ENCODE measurements around the gene CDKN2A.

The CDKN2A gene

GRCh38 chr9:22008717-22009505, 14.7 kb upstream of the CDKN2A start, which contains the start of gene CDKN2B:
Gene CDKN2B, minus strand, starts transcription at chr9:22009305. Its CDS starts 352 bp downstream, at chr9:22008953.
- 0% methylated on average over 86 of the region's 86 CpGs for WGBS, 2 experiments
- peaks cover 72% of the 10 kb centered on the region for H3K27me3 ChIP-seq (ENCODE audit: control insufficient read depth, insufficient read depth, low read length, poor library complexity, severe bottlenecking)
- H3K27ac ChIP-seq (ENCODE audit: insufficient read depth, low read depth, low read length, poor library complexity, severe bottlenecking): no peak within 1 kb of the TSS
- H3K9me3 ChIP-seq (ENCODE audit: control insufficient read depth, low read length): no peaks in the 10 kb centered on the region
- H3K4me3 ChIP-seq (ENCODE audit: insufficient read depth, low read depth, low read length): peak within 1 kb of the TSS; percentile 46
- peaks cover 3% of the 10 kb centered on the region for H3K4me1 ChIP-seq (ENCODE audit: control insufficient read depth, insufficient read depth, low read length)
- H3K36me3 ChIP-seq (ENCODE audit: control insufficient read depth, insufficient read depth, low read length): no peaks in the 10 kb centered on the region

- peaks cover 3% of the 10 kb centered on the region for H3K4me1 ChIP-seq (ENCODE audit: control insufficient read depth, insufficient read depth, low read length)
- no peak overlapping the region for H3K27ac ChIP-seq (ENCODE audit: insufficient read depth, low read depth, low read length, poor library complexity, severe bottlenecking)
- no peaks in the 10 kb centered on the region for H3K9me3 ChIP-seq (ENCODE audit: control insufficient read depth, low read length)
- peak overlapping the region; percentile 46 for H3K4me3 ChIP-seq (ENCODE audit: insufficient read depth, low read depth, low read length)
- peaks cover 78% of the 10 kb centered on the region for H3K27me3 ChIP-seq (ENCODE audit: control insufficient read depth, insufficient read depth, low read length, poor library complexity, severe bottlenecking)
- H3K36me3 ChIP-seq (ENCODE audit: control insufficient read depth, insufficient read depth, low read length): no peaks in the 10 kb centered on the region
- 2 to 4% methylated on average over 8 of the region's 8 CpGs for WGBS, 2 experiments
These were observed 14.2 kb upstream of the CDKN2A start for GRCh38 chr9:22008384-22008716.

GRCh38 chr9:22005702-22006606, 11.8 kb upstream of the CDKN2A start:
- no peak overlapping the region for H3K4me3 ChIP-seq (ENCODE audit: insufficient read depth, low read depth, low read length)
- WGBS, 2 experiments: 2% methylated on average over 44 of the region's 44 CpGs
- no peak overlapping the region for H3K27ac ChIP-seq (ENCODE audit: insufficient read depth, low read depth, low read length, poor library complexity, severe bottlenecking)
- peaks cover 94% of the 10 kb centered on the region for H3K27me3 ChIP-seq (ENCODE audit: control insufficient read depth, insufficient read depth, low read length, poor library complexity, severe bottlenecking)
- H3K4me1 ChIP-seq (ENCODE audit: control insufficient read depth, insufficient read depth, low read length): peaks cover 3% of the 10 kb centered on the region
- no peaks in the 10 kb centered on the region for H3K36me3 ChIP-seq (ENCODE audit: control insufficient read depth, insufficient read depth, low read length)
- no peaks in the 10 kb centered on the region for H3K9me3 ChIP-seq (ENCODE audit: control insufficient read depth, low read length)

GRCh38 chr9:22005021-22005701, 11.0 kb upstream of the CDKN2A start:
- H3K4me3 ChIP-seq (ENCODE audit: insufficient read depth, low read depth, low read length): no peak overlapping the region
- H3K36me3 ChIP-seq (ENCODE audit: control insufficient read depth, insufficient read depth, low read length): no peaks in the 10 kb centered on the region
- peaks cover 94% of the 10 kb centered on the region for H3K27me3 ChIP-seq (ENCODE audit: control insufficient read depth, insufficient read depth, low read length, poor library complexity, severe bottlenecking)
- H3K27ac ChIP-seq (ENCODE audit: insufficient read depth, low read depth, low read length, poor library complexity, severe bottlenecking): no peak overlapping the region
- H3K9me3 ChIP-seq (ENCODE audit: control insufficient read depth, low read length): no peaks in the 10 kb centered on the region
- H3K4me1 ChIP-seq (ENCODE audit: control insufficient read depth, insufficient read depth, low read length): peaks cover 3% of the 10 kb centered on the region
- 0 to 1% methylated on average over 23 to 24 of the region's 25 CpGs for WGBS, 2 experiments

- WGBS, 2 experiments: 50 to 82% methylated on average over 1 of the region's 1 CpG
- H3K36me3 ChIP-seq (ENCODE audit: control insufficient read depth, insufficient read depth, low read length): no peaks in the 10 kb centered on the region
- H3K27ac ChIP-seq (ENCODE audit: insufficient read depth, low read depth, low read length, poor library complexity, severe bottlenecking): no peak overlapping the region
- H3K4me1 ChIP-seq (ENCODE audit: control insufficient read depth, insufficient read depth, low read length): no peaks in the 10 kb centered on the region
- peaks cover 96% of the 10 kb centered on the region for H3K27me3 ChIP-seq (ENCODE audit: control insufficient read depth, insufficient read depth, low read length, poor library complexity, severe bottlenecking)
- no peaks in the 10 kb centered on the region for H3K9me3 ChIP-seq (ENCODE audit: control insufficient read depth, low read length)
- no peak overlapping the region for H3K4me3 ChIP-seq (ENCODE audit: insufficient read depth, low read depth, low read length)
These were observed 7.8 kb upstream of the CDKN2A start for GRCh38 chr9:22002038-22002437.

GRCh38 chr9:21998026-21998425, 3.8 kb upstream of the CDKN2A start:
- 33 to 44% methylated on average over 1 of the region's 2 CpGs for WGBS, 2 experiments
- Histone ChIP-seq H3K9me3 (ENCODE audit: control insufficient read depth, low read length) (no peaks in the 10 kb centered on the region), H3K27ac (ENCODE audit: insufficient read depth, low read depth, low read length, poor library complexity, severe bottlenecking) (no peak overlapping the region), H3K27me3 (ENCODE audit: control insufficient read depth, insufficient read depth, low read length, poor library complexity, severe bottlenecking) (peaks cover 96% of the 10 kb centered on the region), H3K36me3 (ENCODE audit: control insufficient read depth, insufficient read depth, low read length) (no peaks in the 10 kb centered on the region), H3K4me3 (ENCODE audit: insufficient read depth, low read depth, low read length) (no peak overlapping the region), H3K4me1 (ENCODE audit: control insufficient read depth, insufficient read depth, low read length) (peaks cover 15% of the 10 kb centered on the region)

GRCh38 chr9:21997480-21997879, 3.3 kb upstream of the CDKN2A start:
- peaks cover 96% of the 10 kb centered on the region for H3K27me3 ChIP-seq (ENCODE audit: control insufficient read depth, insufficient read depth, low read length, poor library complexity, severe bottlenecking)
- H3K36me3 ChIP-seq (ENCODE audit: control insufficient read depth, insufficient read depth, low read length): no peaks in the 10 kb centered on the region
- no peak overlapping the region for H3K27ac ChIP-seq (ENCODE audit: insufficient read depth, low read depth, low read length, poor library complexity, severe bottlenecking)
- no peaks in the 10 kb centered on the region for H3K9me3 ChIP-seq (ENCODE audit: control insufficient read depth, low read length)
- 83 to 85% methylated on average over 1 of the region's 1 CpG for WGBS, 2 experiments
- H3K4me3 ChIP-seq (ENCODE audit: insufficient read depth, low read depth, low read length): no peak overlapping the region
- H3K4me1 ChIP-seq (ENCODE audit: control insufficient read depth, insufficient read depth, low read length): peaks cover 15% of the 10 kb centered on the region

GRCh38 chr9:21996858-21997257, 2.7 kb upstream of the CDKN2A start:
- Histone ChIP-seq H3K27ac (ENCODE audit: insufficient read depth, low read depth, low read length, poor library complexity, severe bottlenecking) (no peak overlapping the region), H3K4me3 (ENCODE audit: insufficient read depth, low read depth, low read length) (no peak overlapping the region), H3K9me3 (ENCODE audit: control insufficient read depth, low read length) (no peaks in the 10 kb centered on the region), H3K36me3 (ENCODE audit: control insufficient read depth, insufficient read depth, low read length) (no peaks in the 10 kb centered on the region), H3K27me3 (ENCODE audit: control insufficient read depth, insufficient read depth, low read length, poor library complexity, severe bottlenecking) (peaks cover 96% of the 10 kb centered on the region), H3K4me1 (ENCODE audit: control insufficient read depth, insufficient read depth, low read length) (peaks cover 15% of the 10 kb centered on the region)
- 34 to 35% methylated on average over 3 to 5 of the region's 5 CpGs for WGBS, 2 experiments

GRCh38 chr9:21996438-21996837, 2.2 kb upstream of the CDKN2A start:
- Histone ChIP-seq H3K27me3 (ENCODE audit: control insufficient read depth, insufficient read depth, low read length, poor library complexity, severe bottlenecking) (peaks cover 96% of the 10 kb centered on the region), H3K9me3 (ENCODE audit: control insufficient read depth, low read length) (no peaks in the 10 kb centered on the region), H3K36me3 (ENCODE audit: control insufficient read depth, insufficient read depth, low read length) (no peaks in the 10 kb centered on the region), H3K27ac (ENCODE audit: insufficient read depth, low read depth, low read length, poor library complexity, severe bottlenecking) (no peak overlapping the region), H3K4me3 (ENCODE audit: insufficient read depth, low read depth, low read length) (no peak overlapping the region), H3K4me1 (ENCODE audit: control insufficient read depth, insufficient read depth, low read length) (peaks cover 15% of the 10 kb centered on the region)
- WGBS, 2 experiments: 6 to 12% methylated on average over 5 to 9 of the region's 9 CpGs

All from ectodermal cell (in vitro differentiated cells).